Mucosa of rectum (tissue), 2 donors: ENCODE results near the gene SRPRB.

Source experiments
- H3K27ac ChIP-seq, 2 donors: one replicate each; pipeline ENCODE4 v1.7.0; 2013; ENCODE audit warnings: inconsistent platforms in 2 of 2, low read depth in 2 of 2, low read length in 2 of 2
- H3K27me3 ChIP-seq, 2 donors: one replicate each; pipeline ENCODE4 v1.7.0; 2013; ENCODE audit warnings: low read length in 2 of 2; ENCODE audit not compliant: control insufficient read depth in 2 of 2, insufficient read depth in 2 of 2
- H3K36me3 ChIP-seq, 2 donors: one replicate each; pipeline ENCODE4 v1.7.0; 2013; ENCODE audit warnings: low read length in 2 of 2; ENCODE audit not compliant: control insufficient read depth in 2 of 2, insufficient read depth in 2 of 2
- H3K4me1 ChIP-seq, 2 donors: one replicate each; pipeline ENCODE4 v1.7.0; 2013; ENCODE audit warnings: low read length in 2 of 2, mild to moderate bottlenecking in 1 of 2; ENCODE audit not compliant: control insufficient read depth in 2 of 2, insufficient read depth in 2 of 2
- H3K4me3 ChIP-seq, 2 donors: one replicate each; pipeline ENCODE4 v1.7.0; 2013; ENCODE audit warnings: low read length in 2 of 2
- H3K9ac ChIP-seq, 2 donors: one replicate each; pipeline ENCODE4 v1.7.0; 2013; ENCODE audit warnings: low read length in 2 of 2, low read depth in 1 of 2, mild to moderate bottlenecking in 1 of 2
- H3K9me3 ChIP-seq, 2 donors: one replicate each; pipeline ENCODE4 v1.7.0; 2013; ENCODE audit warnings: low read length in 2 of 2; ENCODE audit not compliant: control insufficient read depth in 2 of 2
- donor health status: healthy.
- donor health status: Normal muscosa, but diverticular disease.

Gene SRPRB

GRCh38 chr3:133854264-133855001 lies 48.8 kb downstream of the SRPRB start:
- no peaks in the 10 kb centered on the region for H3K36me3 ChIP-seq
- no peaks in the 10 kb centered on the region for H3K27me3 ChIP-seq
- no peak overlapping the region for H3K9ac ChIP-seq
- no peak overlapping the region for H3K4me3 ChIP-seq
- no peak overlapping the region for H3K27ac ChIP-seq
- H3K4me1 ChIP-seq = no peaks in the 10 kb centered on the region
- H3K9me3 ChIP-seq = no peaks in the 10 kb centered on the region

- no peak overlapping the region for H3K9ac ChIP-seq
- H3K36me3 ChIP-seq = no peaks in the 10 kb centered on the region
- no peaks in the 10 kb centered on the region for H3K9me3 ChIP-seq
- H3K4me3 ChIP-seq = no peak overlapping the region
- no peak overlapping the region for H3K27ac ChIP-seq
- no peaks in the 10 kb centered on the region for H3K4me1 ChIP-seq
- no peaks in the 10 kb centered on the region for H3K27me3 ChIP-seq
Observed at GRCh38 chr3:133855002-133855370, 49.4 kb downstream of the SRPRB start.

DNA sequence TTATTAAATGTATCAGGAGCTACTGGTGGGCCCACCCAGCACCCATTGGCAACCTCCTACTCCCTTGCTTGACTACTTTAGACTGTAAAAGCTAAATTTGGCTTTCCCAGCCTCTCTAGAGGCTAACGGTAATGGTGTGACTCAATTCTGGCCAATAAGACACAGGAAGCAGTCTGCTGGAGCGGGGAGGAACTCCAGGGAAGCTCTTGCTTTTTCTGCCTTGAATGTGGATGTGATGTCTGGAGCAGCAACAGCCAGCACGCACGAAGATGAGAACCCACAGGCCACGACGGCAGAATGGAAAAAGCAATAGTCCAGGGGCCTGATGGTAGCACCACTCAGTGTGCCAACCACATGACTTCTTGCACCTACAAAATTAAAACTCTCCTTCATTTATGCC lies 50.2 kb downstream of the SRPRB start:
- H3K9ac ChIP-seq = no peak overlapping the region
- no peak overlapping the region for H3K27ac ChIP-seq
- no peaks in the 10 kb centered on the region for H3K4me1 ChIP-seq
- H3K27me3 ChIP-seq = no peaks in the 10 kb centered on the region
- no peaks in the 10 kb centered on the region for H3K9me3 ChIP-seq
- H3K4me3 ChIP-seq = no peak overlapping the region
- H3K36me3 ChIP-seq = no peaks in the 10 kb centered on the region

DNA sequence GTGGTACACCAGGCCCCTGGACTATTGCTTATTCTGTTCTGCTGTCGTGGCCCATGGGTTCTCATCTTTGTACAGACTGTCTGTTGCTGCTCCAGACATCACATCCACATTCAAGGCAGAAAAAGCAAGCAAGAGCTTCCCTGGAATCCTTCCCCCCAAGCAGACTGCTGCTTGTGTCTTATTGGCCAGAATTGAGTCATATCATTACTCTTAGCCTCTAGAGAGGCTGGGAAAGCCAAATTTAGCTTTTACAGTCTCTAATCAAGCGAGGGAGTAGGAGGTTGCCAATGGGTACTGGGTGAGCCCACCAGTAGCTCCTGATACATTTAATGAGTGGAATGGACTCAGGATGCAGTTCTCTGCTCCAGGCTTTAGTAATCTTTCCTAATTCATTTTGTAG lies 50.7 kb downstream of the SRPRB start:
- no peaks in the 10 kb centered on the region for H3K9me3 ChIP-seq
- no peaks in the 10 kb centered on the region for H3K27me3 ChIP-seq
- H3K4me1 ChIP-seq = no peaks in the 10 kb centered on the region
- no peak overlapping the region for H3K9ac ChIP-seq
- no peak overlapping the region for H3K27ac ChIP-seq
- no peaks in the 10 kb centered on the region for H3K36me3 ChIP-seq
- no peak overlapping the region for H3K4me3 ChIP-seq

GRCh38 chr3:133857767-133858166 lies 52.2 kb downstream of the SRPRB start:
- no peak overlapping the region for H3K9ac ChIP-seq
- H3K4me1 ChIP-seq = no peaks in the 10 kb centered on the region

DNA sequence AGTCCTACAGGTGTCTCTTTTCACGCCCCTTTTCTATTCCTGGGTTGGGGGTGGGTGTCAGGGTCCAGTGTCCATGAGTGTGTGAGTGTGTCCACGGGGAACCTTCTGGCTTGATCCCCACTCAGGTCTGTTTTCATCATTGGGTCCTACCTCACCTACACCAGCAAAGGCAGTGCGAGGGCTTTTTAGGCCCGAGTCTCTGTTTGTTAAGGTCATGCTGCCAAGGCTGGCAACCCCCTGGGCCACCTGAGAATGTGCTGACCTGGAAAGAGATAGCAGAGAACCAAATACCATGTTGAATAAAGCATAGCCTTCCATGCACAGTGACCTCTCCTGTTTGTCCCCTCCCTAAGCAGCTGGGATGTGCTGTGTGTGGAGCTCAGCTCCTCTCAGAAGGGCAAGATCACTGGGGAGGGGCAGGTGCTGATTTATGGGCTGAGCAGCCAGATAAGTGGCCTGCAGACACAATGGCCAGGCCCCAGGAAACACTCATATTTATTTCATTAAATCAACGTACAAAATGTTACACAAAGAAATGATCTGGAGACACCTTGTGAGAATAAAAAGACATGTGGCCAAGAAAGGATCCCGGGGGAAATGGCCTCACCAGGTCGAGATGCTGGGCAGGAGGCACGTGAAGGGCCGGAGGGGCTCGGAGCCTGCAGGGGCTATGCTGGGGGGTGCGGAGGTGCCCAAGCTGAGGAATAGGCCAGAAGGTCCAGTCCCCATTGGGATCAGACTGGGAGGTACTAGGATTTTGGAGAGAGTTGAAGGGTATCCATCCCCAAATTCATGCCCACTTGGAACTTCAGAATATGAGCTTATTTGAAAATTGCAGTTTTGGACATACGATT lies 54.0 kb downstream of the SRPRB start:
- Histone ChIP-seq H3K9me3 (no peaks in the 10 kb centered on the region), H3K4me3 (no peak overlapping the region), H3K9ac (no peak overlapping the region), H3K36me3 (no peaks in the 10 kb centered on the region), H3K27ac (no peak overlapping the region), H3K27me3 (no peaks in the 10 kb centered on the region), H3K4me1 (no peaks in the 10 kb centered on the region)

More at GRCh38 chr3:133857767-133858166, 52.2 kb downstream of the SRPRB start:
- H3K4me3 ChIP-seq = no peak overlapping the region
- no peaks in the 10 kb centered on the region for H3K27me3 ChIP-seq
- H3K27ac ChIP-seq = no peak overlapping the region
- H3K36me3 ChIP-seq = no peaks in the 10 kb centered on the region
- H3K9me3 ChIP-seq = no peaks in the 10 kb centered on the region

- no peaks in the 10 kb centered on the region for H3K27me3 ChIP-seq
- H3K4me1 ChIP-seq = no peaks in the 10 kb centered on the region
- no peaks in the 10 kb centered on the region for H3K9me3 ChIP-seq
- no peak overlapping the region for H3K27ac ChIP-seq
- H3K4me3 ChIP-seq = no peak overlapping the region
- H3K9ac ChIP-seq = no peak overlapping the region
- no peaks in the 10 kb centered on the region for H3K36me3 ChIP-seq
Observed at GRCh38 chr3:133860519-133860918, 54.9 kb downstream of the SRPRB start.

GRCh38 chr3:133862161-133862560 lies 56.5 kb downstream of the SRPRB start:
- H3K4me1 ChIP-seq = no peaks in the 10 kb centered on the region
- no peak overlapping the region for H3K9ac ChIP-seq
- H3K27me3 ChIP-seq = no peaks in the 10 kb centered on the region
- H3K36me3 ChIP-seq = no peaks in the 10 kb centered on the region
- H3K9me3 ChIP-seq = no peaks in the 10 kb centered on the region
- H3K27ac ChIP-seq = no peak overlapping the region
- no peak overlapping the region for H3K4me3 ChIP-seq

- no peaks in the 10 kb centered on the region for H3K4me1 ChIP-seq
- no peaks in the 10 kb centered on the region for H3K9me3 ChIP-seq
- no peak overlapping the region for H3K9ac ChIP-seq
- H3K36me3 ChIP-seq = no peaks in the 10 kb centered on the region
- no peaks in the 10 kb centered on the region for H3K27me3 ChIP-seq
- H3K27ac ChIP-seq = no peak overlapping the region
- H3K4me3 ChIP-seq = no peak overlapping the region
Observed at GRCh38 chr3:133863911-133864310, 58.3 kb downstream of the SRPRB start.

GRCh38 chr3:133864616-133865015 lies 59.0 kb downstream of the SRPRB start:
- H3K27ac ChIP-seq = no peak overlapping the region

More at GRCh38 chr3:133864616-133865015, 59.0 kb downstream of the SRPRB start:
- Histone ChIP-seq H3K4me3 (no peak overlapping the region), H3K9me3 (no peaks in the 10 kb centered on the region), H3K9ac (no peak overlapping the region), H3K4me1 (no peaks in the 10 kb centered on the region), H3K27me3 (no peaks in the 10 kb centered on the region), H3K36me3 (no peaks in the 10 kb centered on the region)
